K562 (cell line): Measurements from ENCODE around the gene GCKR. TPM values are rescaled to one million over a fixed set of nuclear protein-coding genes. Genes with fewer than 3 reads are reported as not detected.

ENCODE experiments used
- CREB1 ChIP-seq, 2 experiments: sonication (generic) in 1 of 2; formaldehyde crosslinking in 1 of 2; IDR thresholded peaks; 2 replicates each; pipeline versions ENCODE4 v1.6.1 to v1.8.0; 2012 to 2022; ENCODE audit warnings: inconsistent platforms in 1 of 2, mild to moderate bottlenecking in 1 of 2, missing genetic modification reagents in 1 of 2, moderate library complexity in 1 of 2
- CSDE1 ChIP-seq, 2 experiments: fragments of 450-650 bp; IDR thresholded peaks; 2 replicates each; pipeline ENCODE4 v1.6.1; 2016; ENCODE audit warnings: mild to moderate bottlenecking in 1 of 2
- ELF4 ChIP-seq: fragments of 450-650 bp; formaldehyde crosslinking; IDR thresholded peaks from 2 replicates; pipeline ENCODE4 v1.4.0; 2022; ENCODE audit warnings: missing genetic modification characterization
- ESRRB ChIP-seq: fragments of 250-450 bp; sonication (Bioruptor Pico); IDR thresholded peaks from 2 replicates; pipeline ENCODE4 v1.5.0; 2020; ENCODE audit warnings: mild to moderate bottlenecking, moderate library complexity, borderline replicate concordance
- FOXK1 ChIP-seq: sonication (generic); formaldehyde crosslinking; IDR thresholded peaks from 2 replicates; pipeline ENCODE4 v1.8.0; 2022; ENCODE audit warnings: missing genetic modification reagents, mild to moderate bottlenecking, borderline replicate concordance
- GABPB1 ChIP-seq: sonication (generic); formaldehyde crosslinking; IDR thresholded peaks from 2 replicates; pipeline ENCODE4 v1.8.0; 2022; ENCODE audit warnings: mild to moderate bottlenecking, missing genetic modification reagents
- HDAC2 ChIP-seq: fragments of 450-650 bp; IDR thresholded peaks from 2 replicates; pipeline ENCODE4 v1.6.1; 2016; ENCODE audit warnings: mild to moderate bottlenecking
- JUN ChIP-seq, 2 experiments: sonication (generic) in 1 of 2; formaldehyde crosslinking in 1 of 2; IDR thresholded peaks; 2 replicates each; pipeline versions ENCODE4 v1.6.1 to v1.8.0; 2012 to 2022; ENCODE audit warnings: borderline replicate concordance in 2 of 2, mild to moderate bottlenecking in 2 of 2, improper control_type of control experiment in 1 of 2, low read depth in 1 of 2, low read length in 1 of 2, missing genetic modification reagents in 1 of 2
- KDM5B ChIP-seq: fragments of 200-600 bp; sonication (generic); IDR thresholded peaks from 2 replicates; pipeline ENCODE4 v1.6.1; 2012; ENCODE audit warnings: low read depth, mild to moderate bottlenecking, moderate library complexity, low read length, control low read depth, inconsistent platforms; ENCODE audit not compliant: insufficient replicate concordance
- POLR2B ChIP-seq: fragments of 450-650 bp; IDR thresholded peaks from 2 replicates; pipeline ENCODE4 v1.6.1; 2018; ENCODE audit warnings: low read depth; ENCODE audit not compliant: partially characterized antibody
- TCFL5 ChIP-seq: fragments of 250-450 bp; sonication (Bioruptor Pico); conservative IDR thresholded peaks from 2 replicates; pipeline ENCODE4 v1.6.1; 2021; ENCODE audit warnings: mild to moderate bottlenecking, moderate library complexity, matching md5 sums
- polyA plus RNA-seq, 8 experiments: library from polyadenylated mRNA; depleted of rRNA in 4 of 8; stranded (reverse) in 5 of 8; unstranded in 3 of 8; fragments of >200 nt; fragmentation: Nextera tagmentation in 2 of 8; fragmentation: Illumina TruSeq in 1 of 8; extraction: Ambion mirVana in 2 of 8; extraction: Trizol in 1 of 8; gene quantifications; 2 replicates each; pipeline versions ENCODE4 v1.2.1 to v1.2.3, GENCODE V29; 2011 to 2014; ENCODE audit warnings: inconsistent platforms in 1 of 8, missing spikeins in 1 of 8
- total RNA-seq, 7 experiments: library from RNA; depleted of rRNA in 6 of 7; stranded (reverse); fragments of >200 nt in 6 of 7; fragmentation: Illumina TruSeq in 2 of 7; extraction: Trizol in 2 of 7; gene quantifications; 2 replicates each; pipeline versions ENCODE4 v1.2.1 to v1.2.3, GENCODE V29; 2011 to 2021; ENCODE audit warnings: low replicate concordance in 1 of 7
- TF ChIP-seq, protein P1 (sequence below): sonication (generic); formaldehyde crosslinking; IDR thresholded peaks from 2 replicates; pipeline ENCODE4 v1.8.0; 2022; ENCODE audit warnings: missing genetic modification reagents, mild to moderate bottlenecking, moderate library complexity, borderline replicate concordance
- TF ChIP-seq, protein P2 (sequence below), 2 experiments: fragments of 450-650 bp; IDR thresholded peaks; 2 replicates each; pipeline ENCODE4 v1.6.1; 2016
- TF ChIP-seq, protein P3 (sequence below): IDR thresholded peaks from 3 replicates; pipeline ENCODE4 v1.6.1; 2011; ENCODE audit warnings: borderline replicate concordance, mild to moderate bottlenecking, moderate library complexity; ENCODE audit not compliant: insufficient read length; ENCODE audit errors: extremely low read depth
- TF ChIP-seq, protein P4 (sequence below): fragments of 250-450 bp; sonication (Bioruptor Pico); IDR thresholded peaks from 2 replicates; pipeline ENCODE4 v1.8.0; 2021; ENCODE audit warnings: mild to moderate bottlenecking, moderate library complexity
- TF ChIP-seq, protein P5 (sequence below), 2 experiments: IDR thresholded peaks; 2 replicates each; pipeline ENCODE4 v1.6.1; 2011; ENCODE audit warnings: borderline replicate concordance in 1 of 2, control low read depth in 1 of 2, low read depth in 1 of 2, low read length in 1 of 2, mild to moderate bottlenecking in 1 of 2, mixed read lengths in 1 of 2, moderate library complexity in 1 of 2; ENCODE audit not compliant: insufficient read depth in 1 of 2, insufficient read length in 1 of 2, poor library complexity in 1 of 2, severe bottlenecking in 1 of 2; ENCODE audit errors: extremely low read depth in 1 of 2

GCKR gene
- total and polyA plus RNA-seq, 9 of the 15 experiments (the other 6 are each of a cell fraction or from before 2014, with no cell fraction given) = 0.28 to 0.79 (median 0.50) TPM; not detected in 1

DNA sequence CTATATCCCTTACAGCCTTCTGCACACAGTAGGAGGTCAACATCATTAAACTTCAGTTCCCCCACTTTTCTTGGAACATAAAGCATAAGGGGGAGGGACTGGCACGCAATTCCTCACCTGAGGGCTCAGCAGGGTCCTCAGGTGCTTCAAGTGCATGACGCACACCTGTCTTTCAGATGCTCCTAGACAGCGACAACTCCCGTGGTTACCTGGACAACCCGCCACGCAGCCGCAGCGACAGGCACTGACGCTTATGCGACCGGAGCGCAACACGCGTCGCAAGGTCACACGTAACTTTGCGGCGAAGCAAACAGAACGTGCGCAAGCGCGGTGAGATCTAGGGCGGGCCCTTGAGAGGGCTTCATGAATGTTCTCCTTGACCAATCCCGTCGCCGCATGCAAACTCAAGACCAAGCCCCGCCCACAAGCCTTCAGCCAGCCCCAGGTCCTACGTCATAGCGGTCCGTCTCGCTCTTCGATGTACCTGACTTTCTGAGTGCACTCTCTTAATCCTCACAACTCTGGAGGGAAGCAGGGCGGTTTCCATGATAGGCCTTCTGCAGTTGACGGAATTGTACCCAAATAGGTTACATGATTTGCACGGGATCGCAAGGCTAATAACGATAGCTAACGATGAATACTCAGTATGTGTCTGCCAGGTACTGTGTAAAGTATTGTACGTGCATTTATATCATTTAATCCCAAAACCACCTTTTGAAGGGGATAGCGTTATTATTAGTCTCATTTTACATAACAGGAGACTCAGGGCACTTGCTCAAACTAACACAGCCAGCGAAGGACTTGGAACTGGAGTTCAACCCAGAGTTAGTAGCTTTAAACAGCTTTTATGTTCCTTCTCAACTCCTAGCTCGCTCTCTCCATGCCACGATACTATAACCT, 6.9 kb upstream of the GCKR start, which contains the start of gene IFT172 (continued):
- TF ChIP-seq, protein P1, sequence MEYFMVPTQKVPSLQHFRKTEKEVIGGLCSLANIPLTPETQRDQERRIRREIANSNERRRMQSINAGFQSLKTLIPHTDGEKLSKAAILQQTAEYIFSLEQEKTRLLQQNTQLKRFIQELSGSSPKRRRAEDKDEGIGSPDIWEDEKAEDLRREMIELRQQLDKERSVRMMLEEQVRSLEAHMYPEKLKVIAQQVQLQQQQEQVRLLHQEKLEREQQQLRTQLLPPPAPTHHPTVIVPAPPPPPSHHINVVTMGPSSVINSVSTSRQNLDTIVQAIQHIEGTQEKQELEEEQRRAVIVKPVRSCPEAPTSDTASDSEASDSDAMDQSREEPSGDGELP = peak; percentile 90
- TF ChIP-seq, protein P2, sequence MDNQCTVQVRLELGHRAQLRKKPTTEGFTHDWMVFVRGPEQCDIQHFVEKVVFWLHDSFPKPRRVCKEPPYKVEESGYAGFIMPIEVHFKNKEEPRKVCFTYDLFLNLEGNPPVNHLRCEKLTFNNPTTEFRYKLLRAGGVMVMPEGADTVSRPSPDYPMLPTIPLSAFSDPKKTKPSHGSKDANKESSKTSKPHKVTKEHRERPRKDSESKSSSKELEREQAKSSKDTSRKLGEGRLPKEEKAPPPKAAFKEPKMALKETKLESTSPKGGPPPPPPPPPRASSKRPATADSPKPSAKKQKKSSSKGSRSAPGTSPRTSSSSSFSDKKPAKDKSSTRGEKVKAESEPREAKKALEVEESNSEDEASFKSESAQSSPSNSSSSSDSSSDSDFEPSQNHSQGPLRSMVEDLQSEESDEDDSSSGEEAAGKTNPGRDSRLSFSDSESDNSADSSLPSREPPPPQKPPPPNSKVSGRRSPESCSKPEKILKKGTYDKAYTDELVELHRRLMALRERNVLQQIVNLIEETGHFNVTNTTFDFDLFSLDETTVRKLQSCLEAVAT (IDR thresholded peaks at IDR 0.05) = 0 out of 4 replicates have a peak, but pooled peaks of 1 of the 2 experiments have one; percentile 70
- TF ChIP-seq CSDE1 (IDR thresholded peaks at IDR 0.05) (peak in 1 of 2 experiments; percentile 87; a peak in 2 of 4 replicates), GABPB1 (CRISPR knock-in tag) (peak; percentile 71), POLR2B (peak; percentile 85), ELF4 (peak; percentile 63; the same call in 1 of the 2 replicates), HDAC2 (peak; percentile 89), JUN (IDR thresholded peaks at IDR 0.05; ENCODE audit: borderline replicate concordance, low read depth, low read length) (peak; percentile 69; the same call in 1 of the 2 replicates), JUN (CRISPR knock-in tag; IDR thresholded peaks at IDR 0.05; ENCODE audit: borderline replicate concordance) (no peak), KDM5B (peak; percentile 79), FOXK1 (CRISPR knock-in tag) (peak; percentile 97; the same call in 1 of the 2 replicates), CREB1 (IDR thresholded peaks at IDR 0.05) (peak; percentile 99), CREB1 (CRISPR knock-in tag; IDR thresholded peaks at IDR 0.05) (peak; percentile 99), TCFL5 (CRISPR knock-in tag) (peak; percentile 12; the same call in 1 of the 2 replicates), ESRRB (no peak)
- TF ChIP-seq, protein P3, sequence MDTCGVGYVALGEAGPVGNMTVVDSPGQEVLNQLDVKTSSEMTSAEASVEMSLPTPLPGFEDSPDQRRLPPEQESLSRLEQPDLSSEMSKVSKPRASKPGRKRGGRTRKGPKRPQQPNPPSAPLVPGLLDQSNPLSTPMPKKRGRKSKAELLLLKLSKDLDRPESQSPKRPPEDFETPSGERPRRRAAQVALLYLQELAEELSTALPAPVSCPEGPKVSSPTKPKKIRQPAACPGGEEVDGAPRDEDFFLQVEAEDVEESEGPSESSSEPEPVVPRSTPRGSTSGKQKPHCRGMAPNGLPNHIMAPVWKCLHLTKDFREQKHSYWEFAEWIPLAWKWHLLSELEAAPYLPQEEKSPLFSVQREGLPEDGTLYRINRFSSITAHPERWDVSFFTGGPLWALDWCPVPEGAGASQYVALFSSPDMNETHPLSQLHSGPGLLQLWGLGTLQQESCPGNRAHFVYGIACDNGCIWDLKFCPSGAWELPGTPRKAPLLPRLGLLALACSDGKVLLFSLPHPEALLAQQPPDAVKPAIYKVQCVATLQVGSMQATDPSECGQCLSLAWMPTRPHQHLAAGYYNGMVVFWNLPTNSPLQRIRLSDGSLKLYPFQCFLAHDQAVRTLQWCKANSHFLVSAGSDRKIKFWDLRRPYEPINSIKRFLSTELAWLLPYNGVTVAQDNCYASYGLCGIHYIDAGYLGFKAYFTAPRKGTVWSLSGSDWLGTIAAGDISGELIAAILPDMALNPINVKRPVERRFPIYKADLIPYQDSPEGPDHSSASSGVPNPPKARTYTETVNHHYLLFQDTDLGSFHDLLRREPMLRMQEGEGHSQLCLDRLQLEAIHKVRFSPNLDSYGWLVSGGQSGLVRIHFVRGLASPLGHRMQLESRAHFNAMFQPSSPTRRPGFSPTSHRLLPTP = no peak
- TF ChIP-seq, protein P4, sequence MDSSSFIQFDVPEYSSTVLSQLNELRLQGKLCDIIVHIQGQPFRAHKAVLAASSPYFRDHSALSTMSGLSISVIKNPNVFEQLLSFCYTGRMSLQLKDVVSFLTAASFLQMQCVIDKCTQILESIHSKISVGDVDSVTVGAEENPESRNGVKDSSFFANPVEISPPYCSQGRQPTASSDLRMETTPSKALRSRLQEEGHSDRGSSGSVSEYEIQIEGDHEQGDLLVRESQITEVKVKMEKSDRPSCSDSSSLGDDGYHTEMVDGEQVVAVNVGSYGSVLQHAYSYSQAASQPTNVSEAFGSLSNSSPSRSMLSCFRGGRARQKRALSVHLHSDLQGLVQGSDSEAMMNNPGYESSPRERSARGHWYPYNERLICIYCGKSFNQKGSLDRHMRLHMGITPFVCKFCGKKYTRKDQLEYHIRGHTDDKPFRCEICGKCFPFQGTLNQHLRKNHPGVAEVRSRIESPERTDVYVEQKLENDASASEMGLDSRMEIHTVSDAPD (CRISPR knock-in tag) = no peak
- TF ChIP-seq, protein P5, sequence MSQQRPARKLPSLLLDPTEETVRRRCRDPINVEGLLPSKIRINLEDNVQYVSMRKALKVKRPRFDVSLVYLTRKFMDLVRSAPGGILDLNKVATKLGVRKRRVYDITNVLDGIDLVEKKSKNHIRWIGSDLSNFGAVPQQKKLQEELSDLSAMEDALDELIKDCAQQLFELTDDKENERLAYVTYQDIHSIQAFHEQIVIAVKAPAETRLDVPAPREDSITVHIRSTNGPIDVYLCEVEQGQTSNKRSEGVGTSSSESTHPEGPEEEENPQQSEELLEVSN (IDR thresholded peaks at IDR 0.05; ENCODE audit: borderline replicate concordance in 1 of 2, extremely low read depth in 1 of 2, insufficient read depth in 1 of 2, insufficient read length in 1 of 2, low read depth in 1 of 2, low read length in 1 of 2, poor library complexity in 1 of 2, severe bottlenecking in 1 of 2) = peak; percentile 34 to 73
